Caco-2 (cell line): ENCODE results near the gene TMC1. TPM values are rescaled to one million over a fixed set of nuclear protein-coding genes. Genes with fewer than 3 reads are reported as not detected.

ENCODE experiments used
- BruUV-seq: library from RNA; stranded (reverse); fragments of 400-500 nt; replicated peaks from 2 replicates; lab custom pipeline; 2021; lab: Mats Ljungman, UMichigan
- CTCF ChIA-PET: fragments of 300-600 bp; sonication (Branson Sonifier 250); formaldehyde crosslinking; loops from one replicate; lab custom pipeline; 2022; ENCODE audit warnings: antibody characterized with exemption; lab: Charles Lee
- POLR2A ChIA-PET: fragments of 300-600 bp; sonication (Branson Sonifier 250); formaldehyde crosslinking; loops from one replicate; lab custom pipeline; 2022; ENCODE audit warnings: antibody characterized with exemption; lab: Charles Lee
- DNase-seq, 2 experiments: peaks; one replicate each; pipeline versions ENCODE4 v3.0.0 to v3.0.0-alpha.2; 2020 to 2022
- H3K27me3 ChIP-seq: replicated peaks from 2 replicates; pipeline ENCODE4 v1.6.0; 2011; ENCODE audit warnings: low read length; ENCODE audit not compliant: control insufficient read depth, insufficient read depth
- H3K36me3 ChIP-seq: 2 replicates; pipeline ENCODE4 v1.5.1; 2011; ENCODE audit warnings: low read length; ENCODE audit not compliant: control insufficient read depth, insufficient read depth
- H3K4me1 ChIP-seq: fragments of 250-450 bp; sonication (Bioruptor Pico); 2 replicates; pipeline ENCODE4 v1.5.1; 2020; ENCODE audit warnings: mild to moderate bottlenecking
- H3K4me3 ChIP-seq: 2 replicates; pipeline ENCODE4 v1.5.1; 2011; ENCODE audit warnings: low read depth, mild to moderate bottlenecking, control low read depth, low read length
- H3K9me3 ChIP-seq: fragments of 250-450 bp; sonication (Bioruptor Pico); 2 replicates; pipeline ENCODE4 v1.5.1; 2020; ENCODE audit warnings: mild to moderate bottlenecking, moderate library complexity
- H3K27ac Mint-ChIP-seq: one replicate; pipeline ENCODE4 v1.8.0; 2022; ENCODE audit warnings: mixed read lengths; ENCODE audit not compliant: unreplicated experiment
- H3K27me3 Mint-ChIP-seq: one replicate; pipeline ENCODE4 v1.8.0; 2022; ENCODE audit warnings: mixed read lengths; ENCODE audit not compliant: insufficient read depth, unreplicated experiment
- H3K36me3 Mint-ChIP-seq: one replicate; pipeline ENCODE4 v1.8.0; 2022; ENCODE audit warnings: mild to moderate bottlenecking, mixed read lengths; ENCODE audit not compliant: insufficient read depth, unreplicated experiment
- H3K4me1 Mint-ChIP-seq: one replicate; pipeline ENCODE4 v1.8.0; 2022; ENCODE audit warnings: low read depth, mixed read lengths; ENCODE audit not compliant: unreplicated experiment
- H3K4me3 Mint-ChIP-seq: one replicate; pipeline ENCODE4 v1.8.0; 2022; ENCODE audit warnings: mild to moderate bottlenecking, moderate library complexity, mixed read lengths; ENCODE audit not compliant: unreplicated experiment
- H3K9me3 Mint-ChIP-seq: one replicate; pipeline ENCODE4 v1.8.0; 2022; ENCODE audit warnings: mixed read lengths; ENCODE audit not compliant: unreplicated experiment
- intact Hi-C: fragments of 100-400 bp; cut with micrococcal nuclease; formaldehyde crosslinking; loops from one replicate; pipeline ENCODE4 v1.10.0; 2022; ENCODE audit not compliant: unreplicated experiment
- total RNA-seq: library from RNA; stranded (reverse); gene quantifications from 2 replicates; pipeline ENCODE4 v1.2.3, GENCODE V29; 2022
- TF ChIP-seq, protein P1 (sequence below), 2 experiments: fragments of 200-600 bp in 1 of 2; IDR thresholded peaks; 1 replicate in 1 of 2; 2 replicates in 1 of 2; pipeline versions ENCODE4 v1.5.1 to v1.8.0; 2011 to 2022; ENCODE audit warnings: antibody characterized with exemption in 1 of 2, control low read depth in 1 of 2, inconsistent platforms in 1 of 2, low read depth in 1 of 2, low read length in 1 of 2, mild to moderate bottlenecking in 1 of 2, moderate library complexity in 1 of 2; ENCODE audit not compliant: insufficient read depth in 1 of 2, severe bottlenecking in 1 of 2, unreplicated experiment in 1 of 2

Gene TMC1
- total RNA-seq, 1 experiment from 2014 or later: not detected

DNA sequence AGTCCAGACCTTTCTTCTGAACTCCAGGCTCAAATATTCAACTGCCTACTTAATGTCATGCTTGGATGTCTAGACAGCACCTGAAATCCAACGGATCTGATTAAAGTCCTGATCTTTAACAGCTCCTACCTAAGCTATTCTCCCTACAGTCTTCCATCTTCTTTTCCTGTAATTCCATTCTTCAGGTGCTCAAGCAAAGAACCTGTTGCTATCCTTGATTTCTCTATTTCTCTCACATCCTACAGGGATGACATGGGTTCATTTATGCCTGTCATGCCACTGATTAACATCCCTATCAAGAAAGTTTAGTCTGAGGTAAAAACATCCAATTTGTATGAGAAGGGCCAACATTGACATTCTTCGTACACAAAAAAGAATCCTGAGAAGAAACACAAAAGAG lies 163.2 kb downstream of the TMC1 start:
- POLR2A ChIA-PET: no interaction called here
- H3K27me3 Mint-ChIP-seq: peaks cover 2% of the 10 kb centered on the region
- BruUV-seq: no TSS peak

DNA sequence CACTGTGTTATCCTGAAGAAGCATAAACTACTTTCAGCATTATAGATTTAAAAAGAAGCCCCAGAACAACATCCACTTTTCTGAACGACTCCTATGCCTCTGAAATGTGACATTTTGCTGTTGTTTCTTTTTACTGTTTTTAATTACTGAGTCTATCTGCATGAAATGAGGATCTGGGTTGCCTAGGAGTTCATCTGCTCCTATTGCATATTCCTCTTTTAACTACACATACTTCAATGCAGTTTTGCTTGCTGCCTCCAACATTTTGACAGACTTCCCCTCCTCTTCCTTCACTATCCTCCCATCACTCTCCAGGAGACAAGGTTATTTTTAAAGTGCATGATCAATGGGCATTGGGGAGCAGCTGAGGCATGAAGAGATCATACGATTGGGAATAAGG lies 164.5 kb downstream of the TMC1 start:
- ChIA-PET POLR2A (no interaction called here), CTCF (no interaction called here)
- H3K36me3 Mint-ChIP-seq: no peaks in the 10 kb centered on the region
- TF ChIP-seq, protein P1, sequence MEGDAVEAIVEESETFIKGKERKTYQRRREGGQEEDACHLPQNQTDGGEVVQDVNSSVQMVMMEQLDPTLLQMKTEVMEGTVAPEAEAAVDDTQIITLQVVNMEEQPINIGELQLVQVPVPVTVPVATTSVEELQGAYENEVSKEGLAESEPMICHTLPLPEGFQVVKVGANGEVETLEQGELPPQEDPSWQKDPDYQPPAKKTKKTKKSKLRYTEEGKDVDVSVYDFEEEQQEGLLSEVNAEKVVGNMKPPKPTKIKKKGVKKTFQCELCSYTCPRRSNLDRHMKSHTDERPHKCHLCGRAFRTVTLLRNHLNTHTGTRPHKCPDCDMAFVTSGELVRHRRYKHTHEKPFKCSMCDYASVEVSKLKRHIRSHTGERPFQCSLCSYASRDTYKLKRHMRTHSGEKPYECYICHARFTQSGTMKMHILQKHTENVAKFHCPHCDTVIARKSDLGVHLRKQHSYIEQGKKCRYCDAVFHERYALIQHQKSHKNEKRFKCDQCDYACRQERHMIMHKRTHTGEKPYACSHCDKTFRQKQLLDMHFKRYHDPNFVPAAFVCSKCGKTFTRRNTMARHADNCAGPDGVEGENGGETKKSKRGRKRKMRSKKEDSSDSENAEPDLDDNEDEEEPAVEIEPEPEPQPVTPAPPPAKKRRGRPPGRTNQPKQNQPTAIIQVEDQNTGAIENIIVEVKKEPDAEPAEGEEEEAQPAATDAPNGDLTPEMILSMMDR (IDR thresholded peaks at IDR 0.05; ENCODE audit: insufficient read depth in 1 of 2, low read depth in 1 of 2, low read length in 1 of 2, severe bottlenecking in 1 of 2, unreplicated experiment in 1 of 2): no peak
- H3K4me1 Mint-ChIP-seq: no peaks in the 10 kb centered on the region
- no peaks in the 10 kb centered on the region for H3K9me3 Mint-ChIP-seq
- H3K4me3 Mint-ChIP-seq: no peak overlapping the region
- no TSS peak for BruUV-seq
- DNase-seq: no peak
- peaks cover 2% of the 10 kb centered on the region for H3K27me3 Mint-ChIP-seq
- Histone ChIP-seq H3K27me3 (no peaks in the 10 kb centered on the region), H3K36me3 (no peaks in the 10 kb centered on the region), H3K9me3 (no peaks in the 10 kb centered on the region), H3K4me1 (no peaks in the 10 kb centered on the region), H3K4me3 (no peak overlapping the region)
- H3K27ac Mint-ChIP-seq: no peak overlapping the region
- intact Hi-C loops: no loop called here

More for the DNA sequence above, 163.2 kb downstream of the TMC1 start:
- DNase-seq: no peak
- TF ChIP-seq, protein P1 (IDR thresholded peaks at IDR 0.05; ENCODE audit: insufficient read depth in 1 of 2, low read depth in 1 of 2, low read length in 1 of 2, severe bottlenecking in 1 of 2, unreplicated experiment in 1 of 2): no peak
- Histone ChIP-seq H3K27me3 (no peaks in the 10 kb centered on the region), H3K36me3 (no peaks in the 10 kb centered on the region), H3K4me3 (no peak overlapping the region), H3K9me3 (no peaks in the 10 kb centered on the region), H3K4me1 (no peaks in the 10 kb centered on the region)
- Mint-ChIP-seq H3K36me3 (no peaks in the 10 kb centered on the region), H3K4me1 (no peaks in the 10 kb centered on the region), H3K9me3 (no peaks in the 10 kb centered on the region), H3K27ac (no peak overlapping the region), H3K4me3 (no peak overlapping the region)
- intact Hi-C loops: no loop called here
- CTCF ChIA-PET: no interaction called here

DNA sequence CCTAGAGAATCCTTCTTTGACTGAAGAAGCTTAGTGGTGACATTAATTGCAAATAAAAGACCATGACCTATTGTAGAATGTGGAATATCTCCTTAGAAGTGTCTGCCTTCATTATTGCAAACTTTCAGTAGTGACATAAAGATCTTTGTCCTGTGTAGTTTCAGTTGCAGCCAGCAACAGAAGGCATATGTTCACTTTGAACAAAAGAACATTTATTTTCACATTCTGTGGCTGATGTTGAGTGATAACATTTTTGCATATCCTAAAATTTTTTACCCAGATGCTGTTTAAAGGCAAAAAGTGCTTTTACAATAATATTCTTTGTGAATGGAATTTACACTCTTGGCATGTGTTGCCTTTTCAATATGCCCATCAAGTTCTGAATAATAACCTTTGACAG lies 165.9 kb downstream of the TMC1 start:
- Mint-ChIP-seq H3K27me3 (peaks cover 2% of the 10 kb centered on the region), H3K4me3 (no peak overlapping the region), H3K27ac (no peak overlapping the region), H3K4me1 (no peaks in the 10 kb centered on the region), H3K9me3 (no peaks in the 10 kb centered on the region), H3K36me3 (no peaks in the 10 kb centered on the region)
- POLR2A ChIA-PET: no interaction called here
- no peaks in the 10 kb centered on the region for H3K36me3 ChIP-seq
- BruUV-seq: no TSS peak
- no peaks in the 10 kb centered on the region for H3K9me3 ChIP-seq
- CTCF ChIA-PET: no interaction called here
- no peak overlapping the region for H3K4me3 ChIP-seq
- no peaks in the 10 kb centered on the region for H3K4me1 ChIP-seq
- TF ChIP-seq, protein P1 (IDR thresholded peaks at IDR 0.05; ENCODE audit: insufficient read depth in 1 of 2, low read depth in 1 of 2, low read length in 1 of 2, severe bottlenecking in 1 of 2, unreplicated experiment in 1 of 2): no peak
- intact Hi-C loops: no loop called here
- no peak for DNase-seq
- no peaks in the 10 kb centered on the region for H3K27me3 ChIP-seq
